GM19238 (cell line): ENCODE measurements around the gene NXT1.

Experiments used
- DNase-seq: peaks from one replicate; pipeline ENCODE4 v3.0.0; 2011; ENCODE audit warnings: low spot score; ENCODE audit not compliant: insufficient read length

NXT1 gene

GRCh38 chr20:23358923-23359593 lies 8.5 kb downstream of the NXT1 start:
- no peak for DNase-seq

DNA sequence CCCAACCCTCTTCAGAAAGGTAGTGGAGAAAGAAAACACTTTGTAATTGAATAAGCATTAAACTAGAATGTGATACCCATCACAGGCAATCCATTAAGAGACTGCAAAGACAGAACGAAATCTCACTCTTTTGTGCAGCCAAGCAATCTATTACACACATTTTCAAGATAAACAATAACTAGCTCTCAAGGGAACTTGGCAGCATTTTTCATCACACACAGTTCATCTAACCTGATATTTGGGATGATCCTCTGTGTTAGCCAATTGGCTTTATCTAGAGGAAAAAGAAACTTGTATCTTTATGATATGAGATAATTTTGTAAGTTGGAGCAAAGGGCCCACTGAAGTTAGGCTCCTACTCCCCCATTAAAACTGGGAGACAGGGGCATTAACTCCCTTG lies 9.9 kb downstream of the NXT1 start:
- no peak for DNase-seq

DNA sequence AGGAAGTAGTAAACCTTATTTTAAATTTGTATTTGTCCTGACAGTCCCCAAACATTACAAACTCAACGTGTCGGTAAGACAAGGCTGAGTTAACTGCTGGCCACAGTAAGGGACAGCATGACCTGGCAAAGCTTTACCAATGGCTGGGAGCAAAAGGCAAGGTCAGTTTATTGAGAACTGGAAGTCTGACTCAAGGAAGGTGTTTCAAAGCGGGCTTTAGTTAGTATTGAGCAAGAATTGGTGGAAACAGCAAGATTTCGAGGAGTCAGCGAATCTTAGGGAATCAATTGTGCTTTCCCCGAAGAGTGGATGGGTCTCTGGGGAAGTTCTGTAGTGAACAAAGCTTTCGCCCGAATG lies 10.5 kb downstream of the NXT1 start:
- no peak for DNase-seq

- peak; percentile 92 for DNase-seq
Observed at GRCh38 chr20:23361476-23362391, 11.1 kb downstream of the NXT1 start, which contains the start of gene GZF1. Gene GZF1, plus strand, starts transcription at chr20:23362182. Its CDS starts 2,202 bp downstream, at chr20:23364384.

GRCh38 chr20:23362392-23363256 lies 12.0 kb downstream of the NXT1 start:
- no peak for DNase-seq

- no peak for DNase-seq
Observed at GRCh38 chr20:23363257-23363649, 12.7 kb downstream of the NXT1 start.

DNA sequence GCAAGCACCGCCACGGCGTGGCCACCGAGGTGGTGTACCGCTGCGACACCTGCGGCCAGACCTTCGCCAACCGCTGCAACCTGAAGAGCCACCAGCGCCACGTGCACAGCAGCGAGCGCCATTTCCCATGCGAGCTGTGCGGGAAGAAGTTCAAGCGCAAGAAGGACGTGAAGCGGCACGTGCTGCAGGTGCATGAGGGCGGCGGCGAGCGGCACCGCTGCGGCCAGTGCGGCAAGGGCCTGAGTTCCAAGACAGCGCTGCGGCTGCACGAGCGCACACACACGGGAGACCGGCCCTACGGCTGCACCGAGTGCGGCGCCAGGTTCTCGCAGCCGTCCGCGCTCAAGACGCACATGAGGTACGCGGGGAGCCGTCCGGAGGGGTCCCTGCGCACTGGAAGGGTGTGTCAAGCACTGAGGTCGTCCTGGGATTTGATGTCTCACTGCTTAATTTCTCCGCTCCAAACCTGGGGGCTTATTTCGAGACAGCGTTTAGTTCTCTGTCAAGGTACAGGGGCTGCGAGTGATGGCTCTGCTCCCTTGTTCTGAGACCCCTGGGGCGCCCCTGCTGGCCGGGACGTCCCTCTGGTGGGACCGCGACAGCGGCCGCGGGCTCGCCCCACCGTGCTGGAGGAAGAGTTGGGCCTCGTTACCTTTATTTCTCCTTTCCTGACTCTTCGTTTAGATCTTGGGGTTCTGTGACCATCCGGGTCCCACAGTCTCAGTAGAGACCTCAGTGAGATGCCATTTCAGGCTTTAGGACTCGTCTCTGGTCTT lies 15.0 kb downstream of the NXT1 start:
- no peak for DNase-seq

- DNase-seq: no peak
Observed at GRCh38 chr20:23366384-23366783, 15.8 kb downstream of the NXT1 start.

DNA sequence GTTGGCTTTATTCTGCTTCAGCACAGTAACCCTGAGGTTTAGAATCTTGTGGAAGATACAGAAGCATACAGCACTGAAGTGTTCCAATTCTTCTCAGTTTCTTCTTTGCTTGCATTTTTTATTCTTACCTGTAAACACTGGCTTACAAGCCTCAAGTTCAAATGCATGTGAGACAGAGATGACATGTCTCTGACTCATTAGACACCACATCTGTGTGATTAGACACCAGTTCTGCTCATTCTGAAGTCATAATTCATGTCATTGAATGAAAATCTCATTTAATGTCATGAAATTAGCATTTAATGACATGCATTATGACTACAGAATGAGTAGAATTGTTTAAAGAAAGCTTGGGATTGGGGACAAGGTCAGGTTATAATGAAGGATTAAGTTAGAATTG lies 17.2 kb downstream of the NXT1 start:
- DNase-seq: no peak

DNA sequence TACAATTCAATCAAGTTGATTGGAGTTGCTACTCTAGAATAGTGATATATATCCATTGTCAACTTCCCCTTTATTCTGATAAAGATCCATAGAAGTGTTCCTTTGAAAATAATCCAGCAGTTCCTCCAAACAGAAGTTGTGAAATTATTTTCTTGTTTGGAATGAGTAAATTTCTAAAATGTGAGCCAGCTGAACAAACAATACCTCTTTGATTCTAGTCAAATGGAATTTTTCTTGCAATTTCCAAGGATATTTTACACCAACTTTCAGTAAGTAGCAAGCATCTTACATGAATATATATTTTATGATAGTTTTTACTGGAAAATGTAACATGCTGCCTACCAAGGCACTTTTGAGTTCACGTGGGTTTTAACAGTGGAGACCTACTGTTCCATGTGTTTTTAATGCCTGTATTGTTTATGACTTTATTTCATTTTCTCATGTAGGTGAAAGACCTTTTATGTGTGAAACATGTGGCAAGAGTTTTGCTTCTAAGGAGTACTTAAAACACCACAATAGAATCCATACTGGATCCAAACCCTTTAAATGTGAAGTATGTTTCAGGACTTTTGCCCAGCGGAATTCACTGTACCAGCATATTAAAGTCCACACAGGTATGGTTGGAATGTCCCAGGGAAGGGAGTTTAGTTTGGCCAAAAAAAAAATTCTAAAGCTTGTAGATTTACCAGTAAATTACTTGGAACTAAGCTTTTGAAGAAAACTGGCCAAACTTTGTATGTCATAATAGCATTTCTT lies 17.9 kb downstream of the NXT1 start:
- no peak for DNase-seq

DNA sequence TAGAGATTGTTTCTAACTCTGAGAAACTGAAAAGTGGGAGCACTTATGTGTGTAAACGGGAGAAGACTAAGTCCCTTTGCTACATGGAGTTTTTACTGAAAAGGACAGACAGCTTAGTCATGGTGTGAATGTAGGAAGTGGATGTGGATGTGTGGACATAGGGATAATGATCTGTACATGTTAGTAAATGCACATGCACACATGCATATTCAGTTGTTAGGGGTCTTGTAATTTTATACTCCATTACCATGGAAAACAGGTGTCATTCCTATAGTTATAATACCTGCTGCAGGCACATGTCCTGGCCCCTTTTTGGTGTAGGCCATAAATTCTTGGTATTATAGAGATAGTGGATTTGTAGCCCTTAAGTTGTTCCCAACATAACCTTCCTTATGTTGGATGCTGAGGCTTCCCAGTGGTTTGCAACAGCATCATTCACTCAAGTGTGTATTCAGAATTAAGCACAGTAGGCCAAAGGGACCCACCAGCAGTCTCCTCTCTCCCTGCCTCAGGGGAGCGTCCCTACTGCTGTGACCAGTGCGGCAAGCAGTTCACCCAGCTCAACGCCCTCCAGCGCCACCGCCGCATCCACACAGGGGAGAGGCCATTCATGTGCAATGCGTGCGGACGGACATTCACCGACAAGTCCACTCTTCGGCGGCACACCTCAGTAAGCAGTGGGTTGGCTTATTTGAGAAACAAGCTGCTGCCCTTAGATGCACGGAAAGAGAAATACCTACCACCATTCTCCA lies 18.7 kb downstream of the NXT1 start:
- DNase-seq: no peak

DNA sequence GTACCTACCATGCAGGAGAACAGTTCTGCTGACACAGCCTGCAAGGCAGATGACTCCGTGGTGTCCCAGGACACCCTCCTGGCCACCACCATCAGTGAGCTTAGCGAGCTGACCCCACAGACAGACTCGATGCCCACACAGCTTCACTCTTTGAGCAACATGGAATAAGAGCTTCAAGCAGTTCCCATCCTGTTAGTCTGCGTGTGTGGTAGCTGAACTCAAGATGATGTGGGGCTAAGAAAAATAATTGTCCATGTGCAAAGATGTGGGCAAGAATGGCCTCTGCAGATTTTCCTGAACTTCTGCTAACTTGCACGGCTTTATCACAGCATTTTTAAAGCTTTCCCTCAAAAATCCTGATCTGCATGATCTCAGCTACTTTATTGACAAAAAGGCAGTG lies 19.7 kb downstream of the NXT1 start:
- no peak for DNase-seq

DNA sequence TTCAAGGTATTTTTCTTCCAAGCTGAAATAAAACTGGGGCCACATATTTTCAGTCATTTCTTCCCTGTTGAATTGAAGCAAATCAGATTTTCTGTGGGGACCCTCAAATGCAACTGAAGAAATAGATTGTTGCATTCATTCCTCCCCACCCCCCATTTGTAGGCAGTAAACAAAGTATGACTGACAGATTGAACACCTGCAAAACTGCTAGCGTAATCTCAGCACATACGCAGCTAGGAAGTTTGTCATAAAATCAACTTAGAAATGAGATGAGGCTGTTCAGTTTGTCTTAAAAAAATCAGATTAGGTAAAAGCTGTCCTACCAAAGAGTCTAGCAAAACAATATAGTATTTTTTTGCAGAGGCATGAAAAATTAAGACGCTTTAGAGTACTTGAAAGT lies 20.3 kb downstream of the NXT1 start:
- DNase-seq: no peak

GRCh38 chr20:23371496-23371895 lies 20.9 kb downstream of the NXT1 start:
- DNase-seq: no peak

DNA sequence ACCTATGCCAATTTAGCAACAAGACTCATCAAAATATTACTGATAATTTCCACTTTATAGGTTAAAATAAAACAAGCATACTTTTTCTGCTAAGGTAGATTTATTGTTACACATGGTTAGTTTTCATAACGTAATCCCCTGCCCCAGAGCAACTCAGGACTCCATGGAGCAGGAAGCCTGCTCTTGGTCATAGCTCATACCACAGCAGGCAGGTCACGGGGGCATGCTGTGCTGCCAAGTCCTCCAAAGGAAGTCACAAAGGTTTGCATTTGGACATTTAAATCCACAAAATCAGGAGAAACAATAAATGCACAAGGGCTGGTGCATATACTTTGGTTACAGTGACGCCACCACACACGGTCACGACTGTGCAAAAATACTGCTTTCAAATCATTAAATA lies 23.9 kb downstream of the NXT1 start:
- no peak for DNase-seq

- DNase-seq: no peak
Observed at GRCh38 chr20:23375827-23376226, 25.2 kb downstream of the NXT1 start.

GRCh38 chr20:23379772-23380171 lies 29.2 kb downstream of the NXT1 start:
- no peak for DNase-seq

DNA sequence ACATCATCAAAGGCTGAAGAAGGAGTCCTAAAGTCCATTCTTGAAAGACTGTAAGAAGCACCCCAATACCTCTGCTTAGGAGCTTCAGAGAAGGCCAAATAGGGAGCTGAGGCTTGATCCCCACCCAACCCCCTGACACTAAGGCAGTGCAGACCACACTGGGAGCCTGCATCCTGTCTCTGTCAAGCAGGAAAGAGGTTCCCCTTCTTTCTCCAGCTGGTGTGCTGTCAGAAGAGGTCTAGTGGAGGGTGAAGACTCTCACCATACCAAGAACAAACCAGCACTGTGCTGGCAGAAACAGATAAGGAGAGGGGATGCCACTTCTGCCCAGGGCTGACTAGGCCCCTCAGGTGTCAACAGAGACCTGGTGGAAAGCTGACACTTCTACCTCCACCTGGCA lies 31.3 kb downstream of the NXT1 start:
- no peak for DNase-seq

- DNase-seq: no peak
Observed at GRCh38 chr20:23386304-23387117, 35.9 kb downstream of the NXT1 start.
